ENCODE results near the gene C2orf72.
"Not testable (repeated sequence)": the region's sequence is repeated elsewhere in the genome, so short reads cannot be mapped to it uniquely, and the experiment has no call there.

The C2orf72 gene

GRCh38 chr2:231037202-231037730 is at the start of gene C2orf72:
Gene C2orf72 (plus strand): TSS chr2:231037523. CDS start chr2:231037566, 43 bp downstream.
- DNase-seq (ENCODE audit: low read depth): no peak

- no peak for DNase-seq (ENCODE audit: low read depth)
These were observed 47.6 kb upstream of the C2orf72 start for GRCh38 chr2:230989731-230990130.

GRCh38 chr2:230990131-230990898 is 47.0 kb upstream of the C2orf72 start:
- no peak for DNase-seq (ENCODE audit: low read depth)

- no peak for DNase-seq (ENCODE audit: low read depth)
These were observed 46.5 kb upstream of the C2orf72 start for GRCh38 chr2:230990899-230991150.

- no peak for DNase-seq (ENCODE audit: low read depth)
These were observed 45.7 kb upstream of the C2orf72 start for GRCh38 chr2:230991598-230991997.

- no peak for DNase-seq (ENCODE audit: low read depth)
These were observed 41.5 kb upstream of the C2orf72 start, which contains the start of gene SPATA3 for GRCh38 chr2:230995821-230996220. Gene SPATA3 (plus strand): TSS chr2:230996121. CDS start chr2:230996234, 113 bp downstream.

GRCh38 chr2:230996661-230997060 is 40.7 kb upstream of the C2orf72 start:
- DNase-seq (ENCODE audit: low read depth): no peak

GRCh38 chr2:230998882-230999281 is 38.4 kb upstream of the C2orf72 start:
- no peak for DNase-seq (ENCODE audit: low read depth)

- DNase-seq (ENCODE audit: low read depth): no peak
These were observed 37.8 kb upstream of the C2orf72 start for GRCh38 chr2:230999477-230999876.

- no peak for DNase-seq (ENCODE audit: low read depth)
These were observed 37.0 kb upstream of the C2orf72 start for GRCh38 chr2:231000211-231000904.

GRCh38 chr2:231001036-231001435 is 36.3 kb upstream of the C2orf72 start:
- DNase-seq (ENCODE audit: low read depth): no peak

GRCh38 chr2:231001921-231002320 is 35.4 kb upstream of the C2orf72 start:
- no peak for DNase-seq (ENCODE audit: low read depth)

- DNase-seq (ENCODE audit: low read depth): no peak
These were observed 34.7 kb upstream of the C2orf72 start for GRCh38 chr2:231002641-231003040.

- DNase-seq (ENCODE audit: low read depth): no peak
These were observed 34.1 kb upstream of the C2orf72 start for GRCh38 chr2:231003186-231003585.

GRCh38 chr2:231004930-231005329 is 32.4 kb upstream of the C2orf72 start:
- DNase-seq (ENCODE audit: low read depth): not testable (repeated sequence)

- DNase-seq (ENCODE audit: low read depth): no peak
These were observed 29.8 kb upstream of the C2orf72 start for GRCh38 chr2:231007286-231008098.

- DNase-seq (ENCODE audit: low read depth): no peak
These were observed 29.2 kb upstream of the C2orf72 start for GRCh38 chr2:231008131-231008530.

GRCh38 chr2:231009236-231009919 is 27.9 kb upstream of the C2orf72 start:
- no peak for DNase-seq (ENCODE audit: low read depth)

- no peak for DNase-seq (ENCODE audit: low read depth)
These were observed 27.1 kb upstream of the C2orf72 start for GRCh38 chr2:231010201-231010730.

GRCh38 chr2:231011526-231011925 is 25.8 kb upstream of the C2orf72 start:
- no peak for DNase-seq (ENCODE audit: low read depth)

GRCh38 chr2:231012463-231012862 is 24.9 kb upstream of the C2orf72 start:
- DNase-seq (ENCODE audit: low read depth): no peak

GRCh38 chr2:231013820-231014219 is 23.5 kb upstream of the C2orf72 start:
- DNase-seq (ENCODE audit: low read depth): no peak

All from activated T-helper 9 cell treated with anti-CD3 and anti-CD28 coated beads, Interleukin-2, amount 50 U/mL, for 16 hours (primary cell).